ENCODE measurements around the gene PDHX. TPM values are rescaled to one million over a fixed set of nuclear protein-coding genes. Genes with fewer than 3 reads are reported as not detected.
A peak's percentile ranks its signal among the peaks of the same experiment; 100 is the strongest.

PDHX gene
- total and polyA plus RNA-seq, 10 of the 15 experiments (the other 5 are each of a cell fraction or from before 2014, with no cell fraction given), result 14.5 to 41.9 (median 28.0) TPM

DNA sequence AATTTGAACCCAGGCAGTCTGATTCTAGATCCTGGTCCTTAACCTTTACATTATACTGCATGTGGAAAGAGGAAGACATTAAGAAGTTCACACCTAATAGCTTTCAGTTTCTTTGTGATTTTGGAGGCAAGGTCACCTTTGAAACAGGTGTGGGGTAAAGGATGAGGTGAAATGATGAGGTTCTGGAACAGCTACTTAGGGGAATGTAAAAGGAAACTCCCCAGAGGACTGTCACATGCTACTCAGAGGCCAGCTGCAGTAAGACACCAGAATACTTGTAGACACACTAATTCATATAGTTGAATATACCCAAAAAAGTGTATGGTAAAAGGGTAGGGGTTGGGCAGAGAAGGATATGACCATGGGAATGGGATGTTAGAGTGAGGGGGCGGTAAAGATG, 5.6 kb upstream of the PDHX start:
- ATAC-seq, result peak; percentile 58
- intact Hi-C loops (cut with micrococcal nuclease; ENCODE audit: unreplicated experiment), result no loop called here
- TF ChIP-seq MEF2B (IDR thresholded peaks at IDR 0.05; ENCODE audit: partially characterized antibody, poor library complexity, severe bottlenecking) (peak; percentile 68), POLR2AphosphoS5 (IDR thresholded peaks at IDR 0.05; ENCODE audit: low read length) (no peak), TCF12 (IDR thresholded peaks at IDR 0.05; ENCODE audit: low read depth, low read length) (0 out of 2 replicates have a peak, but pooled peaks have one; percentile 33), SPI1 (IDR thresholded peaks at IDR 0.05; ENCODE audit: borderline replicate concordance, insufficient read depth, low read depth, low read length) (peak; percentile 10; the same call in 1 of the 2 replicates), HCFC1 (IDR thresholded peaks at IDR 0.05; ENCODE audit: low read length) (no peak)
- TF ChIP-seq, protein P1, sequence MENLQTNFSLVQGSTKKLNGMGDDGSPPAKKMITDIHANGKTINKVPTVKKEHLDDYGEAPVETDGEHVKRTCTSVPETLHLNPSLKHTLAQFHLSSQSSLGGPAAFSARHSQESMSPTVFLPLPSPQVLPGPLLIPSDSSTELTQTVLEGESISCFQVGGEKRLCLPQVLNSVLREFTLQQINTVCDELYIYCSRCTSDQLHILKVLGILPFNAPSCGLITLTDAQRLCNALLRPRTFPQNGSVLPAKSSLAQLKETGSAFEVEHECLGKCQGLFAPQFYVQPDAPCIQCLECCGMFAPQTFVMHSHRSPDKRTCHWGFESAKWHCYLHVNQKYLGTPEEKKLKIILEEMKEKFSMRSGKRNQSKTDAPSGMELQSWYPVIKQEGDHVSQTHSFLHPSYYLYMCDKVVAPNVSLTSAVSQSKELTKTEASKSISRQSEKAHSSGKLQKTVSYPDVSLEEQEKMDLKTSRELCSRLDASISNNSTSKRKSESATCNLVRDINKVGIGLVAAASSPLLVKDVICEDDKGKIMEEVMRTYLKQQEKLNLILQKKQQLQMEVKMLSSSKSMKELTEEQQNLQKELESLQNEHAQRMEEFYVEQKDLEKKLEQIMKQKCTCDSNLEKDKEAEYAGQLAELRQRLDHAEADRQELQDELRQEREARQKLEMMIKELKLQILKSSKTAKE (IDR thresholded peaks at IDR 0.05; ENCODE audit: low read depth, poor library complexity, severe bottlenecking), result no peak
- SMC1A ChIA-PET (ENCODE audit: uncharacterized antibody, unreplicated experiment), result interaction anchor here (0.6 to 1.2 kb wide), 4 partner anchors 14 to 1018 kb away, joined by 3 to 4 read pairs (median 3); no protein-coding TSS in a partner anchor
- Histone ChIP-seq H3K36me3 (ENCODE audit: control insufficient read depth in 2 of 2, insufficient read depth in 2 of 2, low read length in 1 of 2) (no peaks in the 10 kb centered on the region), H3K79me2 (ENCODE audit: control insufficient read depth, insufficient read depth, low read length) (peaks cover 14% of the 10 kb centered on the region), H2AFZ (ENCODE audit: control insufficient read depth, low read depth, low read length) (no peak overlapping the region), H3K9me3 (replicated peaks; ENCODE audit: control insufficient read depth, insufficient read depth, low read length) (no peaks in the 10 kb centered on the region; the same call in 2 of the 3 replicates), H3K27ac (ENCODE audit: control insufficient read depth, insufficient read depth) (no peak overlapping the region), H4K20me1 (ENCODE audit: control insufficient read depth, insufficient read depth) (no peaks in the 10 kb centered on the region), H3K4me3 (no peak overlapping the region), H3K4me1 (ENCODE audit: control insufficient read depth, insufficient read depth, low read length) (peaks cover 4% of the 10 kb centered on the region; the same call in 1 of the 2 replicates), H3K27me3 (replicated peaks in 1 of 2; ENCODE audit: control insufficient read depth in 2 of 2, insufficient read depth in 2 of 2, low read length in 1 of 2) (no peaks in the 10 kb centered on the region), H3K4me2 (ENCODE audit: control insufficient read depth, insufficient read depth) (peak overlapping the region; percentile 11; the same call in 1 of the 2 replicates), H3K9ac (ENCODE audit: control insufficient read depth, insufficient read depth, low read length) (no peak overlapping the region)
- in situ Hi-C loops (cut with MboI), result no loop called here
- BruUV-seq (replicated peaks), result no TSS peak
- no peak for DNase-seq (ENCODE audit: low read depth, low spot score)
- CTCF ChIA-PET, result interaction anchor here (1.1 to 1.2 kb wide), 2 partner anchors 10 to 395 kb away, joined by 3 to 5 read pairs; no protein-coding TSS in a partner anchor
- WGBS (ENCODE audit: insufficient coverage, insufficient replicate concordance, low lambda C conversion rate, missing lambda C conversion rate), result 82% methylated on average over 1 of the region's 1 CpG
- POLR2A ChIA-PET, result no interaction called here
- no peak for FAIRE-seq
- RAD21 ChIA-PET (ENCODE audit: unreplicated experiment), result interaction anchor here (0.9 kb wide), 1 partner anchor 16 kb away, joined by 3 read pairs; no protein-coding TSS in a partner anchor

All from GM12878 (cell line).